IMR-90 (cell line): ENCODE data around the gene ARMC9. TPM values are rescaled to one million over a fixed set of nuclear protein-coding genes. Genes with fewer than 3 reads are reported as not detected.

ENCODE experiments used
- ATAC-seq: fragments of 200-7000 bp; cut with Tn5 transposase; 2 replicates; pipeline ENCODE4 v1.9.1; 2020; ENCODE audit warnings: low read depth, mild to moderate bottlenecking, moderate library complexity
- BruUV-seq: library from RNA; stranded (reverse); fragments of 400-500 nt; replicated peaks from 2 replicates; lab custom pipeline; 2021; lab: Mats Ljungman, UMichigan
- CTCF ChIA-PET: fragments of 300-600 bp; formaldehyde crosslinking; extraction: SDS; loops from one replicate; lab custom pipeline; 2021; ENCODE audit warnings: antibody characterized with exemption; lab: Yijun Ruan, JAX
- POLR2A ChIA-PET: fragments of 300-600 bp; sonication (Branson Sonifier 250); formaldehyde crosslinking; loops from one replicate; lab custom pipeline; 2022; ENCODE audit warnings: antibody characterized with exemption; ENCODE audit not compliant: unreplicated experiment; lab: Charles Lee
- DNase-seq: peaks from one replicate; pipeline ENCODE4 v3.0.0; 2013
- H2AFZ ChIP-seq: replicated peaks from 2 replicates; pipeline ENCODE3; 2013; ENCODE audit warnings: low read length, mild to moderate bottlenecking; ENCODE audit not compliant: poor library complexity
- H2AK5ac ChIP-seq: 2 replicates; pipeline ENCODE4 v1.6.1; 2013; ENCODE audit warnings: low read depth, low read length, inconsistent platforms
- H2AK9ac ChIP-seq: replicated peaks from 2 replicates; pipeline ENCODE3; 2013; ENCODE audit warnings: mild to moderate bottlenecking, low read depth, low read length, moderate library complexity; ENCODE audit not compliant: poor library complexity
- H2BK120ac ChIP-seq: 2 replicates; pipeline ENCODE4 v1.6.1; 2013; ENCODE audit warnings: low read depth, low read length, inconsistent platforms
- H2BK15ac ChIP-seq: 3 replicates; pipeline ENCODE4 v1.6.1; 2013; ENCODE audit warnings: low read depth, low read length, inconsistent platforms
- H2BK20ac ChIP-seq: 2 replicates; pipeline ENCODE4 v1.6.1; 2013; ENCODE audit warnings: low read depth, mild to moderate bottlenecking, inconsistent platforms, low read length, moderate library complexity
- H2BK5ac ChIP-seq: 2 replicates; pipeline ENCODE4 v1.6.1; 2013; ENCODE audit warnings: mild to moderate bottlenecking, low read depth, low read length, inconsistent platforms; ENCODE audit not compliant: poor library complexity, severe bottlenecking
- H3K14ac ChIP-seq: replicated peaks from 2 replicates; pipeline ENCODE4 v1.6.1; 2013; ENCODE audit warnings: low read depth, low read length, inconsistent platforms
- H3K18ac ChIP-seq: 2 replicates; pipeline ENCODE4 v1.6.1; 2013; ENCODE audit warnings: low read depth, low read length, control low read depth
- H3K23ac ChIP-seq: 2 replicates; pipeline ENCODE4 v1.6.1; 2013; ENCODE audit warnings: low read depth, low read length, inconsistent platforms
- H3K27ac ChIP-seq: 2 replicates; pipeline ENCODE4 v1.5.1; 2013; ENCODE audit warnings: mild to moderate bottlenecking, control low read depth, low read length; ENCODE audit not compliant: insufficient read depth
- H3K27me3 ChIP-seq: 2 replicates; pipeline ENCODE4 v1.6.1; 2013; ENCODE audit warnings: low read length; ENCODE audit not compliant: control insufficient read depth, insufficient read depth
- H3K36me3 ChIP-seq: 2 replicates; pipeline ENCODE4 v1.6.1; 2013; ENCODE audit warnings: low read length, mixed read lengths; ENCODE audit not compliant: control insufficient read depth, insufficient read depth
- H3K4ac ChIP-seq: 2 replicates; pipeline ENCODE4 v1.6.1; 2013; ENCODE audit warnings: low read depth, low read length, inconsistent platforms
- H3K4me1 ChIP-seq: 2 replicates; pipeline ENCODE4 v1.6.1; 2013; ENCODE audit warnings: low read length, mixed read lengths; ENCODE audit not compliant: control insufficient read depth, insufficient read depth
- H3K4me2 ChIP-seq: 2 replicates; pipeline ENCODE4 v1.6.1; 2013; ENCODE audit warnings: low read depth, mild to moderate bottlenecking, control low read depth, low read length, moderate library complexity
- H3K4me3 ChIP-seq: 2 replicates; pipeline ENCODE4 v1.5.1; 2013; ENCODE audit warnings: low read depth, mild to moderate bottlenecking, control low read depth, low read length, moderate library complexity; ENCODE audit not compliant: insufficient read depth
- H3K56ac ChIP-seq: 2 replicates; pipeline ENCODE4 v1.6.1; 2013; ENCODE audit warnings: low read length, inconsistent platforms; ENCODE audit not compliant: insufficient read depth; ENCODE audit errors: extremely low read depth
- H3K79me1 ChIP-seq, 2 experiments: 2 replicates each; pipeline ENCODE4 v1.6.1; 2013; ENCODE audit warnings: low read length in 2 of 2, inconsistent platforms in 1 of 2, low read depth in 1 of 2
- H3K9ac ChIP-seq: 2 replicates; pipeline ENCODE4 v1.6.1; 2013; ENCODE audit warnings: low read depth, low read length, control low read depth
- H3K9me1 ChIP-seq: 2 replicates; pipeline ENCODE4 v1.6.1; 2013; ENCODE audit warnings: low read length, inconsistent platforms; ENCODE audit not compliant: insufficient read depth
- H3K9me3 ChIP-seq: 2 replicates; pipeline ENCODE4 v1.6.1; 2013; ENCODE audit warnings: low read length; ENCODE audit not compliant: control insufficient read depth, insufficient read depth
- H4K20me1 ChIP-seq: 2 replicates; pipeline ENCODE4 v1.6.1; 2013; ENCODE audit warnings: low read length, inconsistent platforms; ENCODE audit not compliant: insufficient read depth
- H4K5ac ChIP-seq: 2 replicates; pipeline ENCODE4 v1.6.1; 2013; ENCODE audit warnings: mild to moderate bottlenecking, low read depth, low read length, control low read depth
- H4K8ac ChIP-seq, 2 experiments: 2 replicates each; pipeline ENCODE4 v1.6.1; 2013; ENCODE audit warnings: low read depth in 2 of 2, low read length in 2 of 2, control low read depth in 1 of 2, inconsistent platforms in 1 of 2
- H4K91ac ChIP-seq: 2 replicates; pipeline ENCODE4 v1.6.1; 2013; ENCODE audit warnings: low read depth, low read length, inconsistent platforms; ENCODE audit not compliant: insufficient read depth
- MAFK ChIP-seq: IDR thresholded peaks from 2 replicates; pipeline ENCODE4 v1.6.1; 2012; ENCODE audit warnings: low read depth, low read length, improper control_type of control experiment
- MAZ ChIP-seq: IDR thresholded peaks from 2 replicates; pipeline ENCODE4 v1.6.1; 2012; ENCODE audit warnings: low read depth, mild to moderate bottlenecking, low read length, improper control_type of control experiment, moderate library complexity, borderline replicate concordance
- WGBS, 2 experiments: methylation state at CpG; one replicate each; pipeline versions ENCODE4 v1.1.5 to v1.1.7; 2013; ENCODE audit warnings: missing lambda C conversion rate in 2 of 2; ENCODE audit not compliant: insufficient read length in 1 of 2; ENCODE audit errors: extremely low coverage in 2 of 2; 5-methylcytosine and 5-hydroxymethylcytosine counted together
- dilution Hi-C: fragments of 300-500 bp; cut with HindIII; formaldehyde crosslinking; loops from one replicate; pipeline ENCODE4 v1.14.3; 2018; ENCODE audit warnings: low sequenced_read_pairs; ENCODE audit not compliant: unreplicated experiment
- in situ Hi-C: fragments of 300-500 bp; cut with MboI; formaldehyde crosslinking; loops from 3 replicates; pipeline ENCODE4 v1.14.3; 2019; ENCODE audit warnings: low sequenced_read_pairs, inconsistent platforms, mixed read lengths
- intact Hi-C: fragments of 100-400 bp; cut with micrococcal nuclease; formaldehyde crosslinking; loops from 2 replicates; pipeline ENCODE4 v1.10.0; 2022
- polyA plus RNA-seq, 3 experiments: library from polyadenylated mRNA; depleted of rRNA; stranded (reverse); fragments of >200 nt; gene quantifications; 2 replicates each; pipeline ENCODE4 v1.2.3, GENCODE V29; 2012; ENCODE audit warnings: low replicate concordance in 1 of 3
- total RNA-seq: library from RNA; depleted of rRNA; stranded (reverse); fragments of >200 nt; gene quantifications from 2 replicates; pipeline ENCODE4 v1.2.3, GENCODE V29; 2012

ARMC9 gene
- total and polyA plus RNA-seq, 2 of the 4 experiments (the other 2 are of a cell fraction) = 36.0 to 46.6 TPM

DNA sequence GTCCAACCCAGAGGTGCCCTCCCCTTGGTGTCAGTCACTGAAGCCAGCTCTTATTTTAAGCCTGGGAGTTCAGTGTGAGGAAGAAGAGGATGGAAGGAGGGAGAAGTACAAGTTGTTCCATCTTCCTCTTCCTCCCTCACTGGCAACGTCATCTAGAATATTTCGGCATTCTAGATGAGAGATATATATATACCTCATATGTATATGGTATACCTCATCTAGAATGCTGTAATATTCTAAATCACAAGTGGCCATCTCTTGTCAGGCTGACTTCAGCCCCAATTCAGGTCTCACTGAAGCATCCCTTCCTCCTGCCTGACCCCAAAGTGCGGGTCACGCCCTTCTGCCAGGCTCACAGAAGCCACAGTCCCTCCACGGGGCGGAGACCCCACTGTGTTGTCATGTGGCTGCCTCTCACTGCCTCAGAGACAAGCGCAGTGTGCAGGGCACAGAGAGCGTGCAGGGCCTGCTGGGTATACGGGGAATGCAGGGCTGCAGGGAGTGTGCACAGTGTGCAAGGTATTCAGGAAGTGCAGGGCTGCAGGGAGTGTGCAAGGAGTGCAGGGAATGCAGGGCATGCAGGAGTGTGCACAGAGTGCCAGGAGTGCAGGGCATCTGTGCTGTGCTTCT is 164.2 kb downstream of the ARMC9 start:
- no peak overlapping the region for H2BK120ac ChIP-seq
- H3K79me1 ChIP-seq = no peaks in the 10 kb centered on the region
- no peak overlapping the region for H3K18ac ChIP-seq
- in situ Hi-C loops = no loop called here
- no peak for TF ChIP-seq MAFK
- no peak for TF ChIP-seq MAZ
- no peaks in the 10 kb centered on the region for H3K27me3 ChIP-seq
- intact Hi-C loops = no loop called here
- peaks cover 6% of the 10 kb centered on the region; the same call in 1 of the 2 replicates for H3K36me3 ChIP-seq
- ChIA-PET CTCF (no interaction called here), POLR2A (no interaction called here)
- H2BK20ac ChIP-seq = no peak overlapping the region
- no peak overlapping the region for H3K56ac ChIP-seq
- 90% methylated on average over 2 of the region's 9 CpGs; no CpG with 5 or more reads in 1 of the 2 experiments for WGBS, 2 experiments
- no peak overlapping the region for H3K27ac ChIP-seq
- H2AFZ ChIP-seq = no peak overlapping the region
- DNase-seq = no peak
- H3K4ac ChIP-seq = no peak overlapping the region
- peaks cover 5% of the 10 kb centered on the region; the same call in 1 of the 2 replicates for H3K9me1 ChIP-seq
- H2BK15ac ChIP-seq = no peak overlapping the region
- no peak overlapping the region for H2AK9ac ChIP-seq
- no peak overlapping the region for H4K5ac ChIP-seq
- H3K9me3 ChIP-seq = no peaks in the 10 kb centered on the region
- no peak overlapping the region for H4K8ac ChIP-seq
- H2AK5ac ChIP-seq = no peak overlapping the region
- no peak for ATAC-seq
- no peak overlapping the region for H2BK5ac ChIP-seq
- H3K4me1 ChIP-seq = peaks cover 11% of the 10 kb centered on the region
- H3K14ac ChIP-seq = no peak overlapping the region
- H3K4me3 ChIP-seq = no peak overlapping the region
- H4K20me1 ChIP-seq = no peaks in the 10 kb centered on the region
- H3K9ac ChIP-seq = no peak overlapping the region
- BruUV-seq = no TSS peak
- H3K4me2 ChIP-seq = no peak overlapping the region
- dilution Hi-C loops = no loop called here
- no peak overlapping the region for H4K91ac ChIP-seq
- H3K23ac ChIP-seq = no peak overlapping the region
